Stimulated activated effector memory CD8-positive, alpha-beta T cell treated with anti-CD3 and anti-CD28 coated beads, Interleukin-12 subunit alpha, Interleukin-12 subunit beta, amount 100 ng/mL, for 72 hours (primary cell): ENCODE data around the gene FBH1.
"Not testable (repeated sequence)": the region's sequence is repeated elsewhere in the genome, so short reads cannot be mapped to it uniquely, and the experiment has no call there.

Experiments
- ATAC-seq: fragments of 150-1000 bp; cut with Tn5 transposase; 2 replicates; pipeline ENCODE4 v1.10.0; 2021
- DNase-seq, 2 donors: peaks; one replicate each; pipeline ENCODE4 v3.0.0; 2021 to 2022; ENCODE audit warnings: low spot score in 2 of 2
- H3K27ac Mint-ChIP-seq: one replicate; pipeline ENCODE4 v1.8.0; 2022; ENCODE audit warnings: mild to moderate bottlenecking, mixed read lengths
- H3K36me3 Mint-ChIP-seq: one replicate; pipeline ENCODE4 v1.8.0; 2022; ENCODE audit warnings: mild to moderate bottlenecking, mixed read lengths
- H3K4me1 Mint-ChIP-seq: one replicate; pipeline ENCODE4 v1.8.0; 2022; ENCODE audit warnings: mixed read lengths
- H3K4me3 Mint-ChIP-seq: one replicate; pipeline ENCODE4 v1.8.0; 2022; ENCODE audit warnings: mild to moderate bottlenecking, mixed read lengths
- H3K9me3 Mint-ChIP-seq: one replicate; pipeline ENCODE4 v1.8.0; 2022; ENCODE audit warnings: mixed read lengths

Gene FBH1

DNA sequence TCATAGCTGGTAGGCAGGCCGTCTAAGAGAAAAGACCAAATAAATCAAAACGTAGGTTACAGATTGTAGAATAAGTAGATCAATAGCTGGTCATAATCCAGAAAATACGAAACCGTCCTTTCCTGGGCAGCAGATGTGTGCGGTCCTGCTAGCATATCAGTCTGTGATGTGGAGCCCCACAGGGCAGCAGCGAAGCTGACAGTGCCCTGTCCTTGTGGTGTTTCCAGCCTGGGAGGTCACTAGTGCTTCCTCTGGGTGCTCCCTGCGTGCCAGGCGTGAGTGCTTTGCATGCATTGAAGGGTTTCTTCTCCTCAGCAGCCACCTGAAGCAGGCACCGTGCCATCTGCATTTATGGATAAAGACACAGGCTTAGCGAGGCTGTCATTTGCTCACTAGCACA, 45.6 kb downstream of the FBH1 start:
- H3K27ac Mint-ChIP-seq, result no peak overlapping the region
- no peak overlapping the region for H3K4me3 Mint-ChIP-seq
- DNase-seq (no peak), ATAC-seq (no peak)
- H3K9me3 Mint-ChIP-seq, result no peaks in the 10 kb centered on the region
- peaks cover 58% of the 10 kb centered on the region for H3K36me3 Mint-ChIP-seq
- H3K4me1 Mint-ChIP-seq, result no peaks in the 10 kb centered on the region

DNA sequence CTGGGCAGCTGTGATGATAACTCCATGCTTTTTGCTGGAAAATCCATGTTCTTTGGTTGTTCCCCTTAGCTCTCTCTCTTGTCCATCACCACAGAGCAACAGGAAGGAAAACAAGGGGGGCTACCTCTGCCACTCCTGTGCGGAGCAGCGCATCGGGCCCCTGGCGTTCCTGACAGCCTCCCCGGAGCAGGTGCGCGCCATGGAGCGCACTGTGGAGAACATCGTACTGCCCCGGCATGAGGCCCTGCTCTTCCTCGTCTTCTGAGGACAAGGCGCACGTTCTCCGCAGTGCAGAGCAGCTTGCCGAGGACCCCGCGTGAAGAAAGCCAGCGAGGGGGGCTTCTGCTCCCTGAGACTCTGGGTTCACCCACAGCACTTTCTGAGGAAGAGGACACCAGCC, 47.0 kb downstream of the FBH1 start:
- DNase-seq (no peak), ATAC-seq (no peak)
- Mint-ChIP-seq H3K4me3 (no peak overlapping the region), H3K36me3 (peaks cover 50% of the 10 kb centered on the region), H3K9me3 (no peaks in the 10 kb centered on the region), H3K27ac (no peak overlapping the region), H3K4me1 (no peaks in the 10 kb centered on the region)

DNA sequence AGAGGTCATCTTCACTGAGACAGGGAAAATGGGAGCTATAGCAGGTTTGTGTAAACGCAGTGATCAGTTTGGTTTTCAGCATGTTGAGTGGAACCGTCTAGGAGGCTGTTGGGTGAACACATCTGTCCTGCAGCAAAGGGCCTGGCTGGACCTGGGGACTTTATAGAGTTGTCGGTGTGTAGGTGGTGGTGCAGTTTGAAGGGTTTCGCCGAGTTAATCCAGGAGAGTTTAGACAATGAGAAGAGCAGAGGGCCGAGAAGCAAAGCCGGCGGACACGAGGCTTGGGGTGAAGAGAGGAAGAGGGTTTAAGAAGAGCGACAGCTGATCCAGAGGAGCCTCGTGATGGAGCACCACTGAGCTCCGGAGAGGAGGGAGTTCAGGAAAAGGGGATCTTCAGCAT, 48.2 kb downstream of the FBH1 start:
- H3K4me1 Mint-ChIP-seq, result no peaks in the 10 kb centered on the region
- H3K4me3 Mint-ChIP-seq, result no peak overlapping the region
- DNase-seq, result no peak
- ATAC-seq, result no peak
- peaks cover 42% of the 10 kb centered on the region for H3K36me3 Mint-ChIP-seq
- H3K27ac Mint-ChIP-seq, result peak overlapping the region; percentile 24
- H3K9me3 Mint-ChIP-seq, result no peaks in the 10 kb centered on the region

DNA sequence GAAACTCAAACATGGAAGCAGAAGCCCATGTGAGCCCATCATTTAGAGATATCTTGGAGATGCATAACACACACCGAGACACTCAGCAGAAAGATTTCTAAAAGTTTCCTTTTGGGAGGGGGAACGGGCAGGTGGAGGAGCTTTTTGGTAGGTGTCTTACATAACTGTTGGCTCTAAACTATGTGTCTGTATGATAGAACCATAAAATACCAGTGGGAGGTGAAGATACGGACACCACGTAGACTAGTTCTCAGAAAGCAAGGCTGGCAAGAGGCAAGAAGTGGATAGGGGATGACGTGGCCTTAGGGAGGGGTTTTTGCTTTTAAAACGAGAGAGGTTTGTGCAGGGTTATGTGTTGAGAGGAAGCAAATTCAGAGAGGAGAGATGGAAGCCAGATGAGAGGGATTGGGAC, 50.8 kb downstream of the FBH1 start:
- Mint-ChIP-seq H3K27ac (no peak overlapping the region), H3K9me3 (no peaks in the 10 kb centered on the region), H3K36me3 (peaks cover 28% of the 10 kb centered on the region), H3K4me1 (peaks cover 6% of the 10 kb centered on the region), H3K4me3 (no peak overlapping the region)
- no peak for DNase-seq
- no peak for ATAC-seq

DNA sequence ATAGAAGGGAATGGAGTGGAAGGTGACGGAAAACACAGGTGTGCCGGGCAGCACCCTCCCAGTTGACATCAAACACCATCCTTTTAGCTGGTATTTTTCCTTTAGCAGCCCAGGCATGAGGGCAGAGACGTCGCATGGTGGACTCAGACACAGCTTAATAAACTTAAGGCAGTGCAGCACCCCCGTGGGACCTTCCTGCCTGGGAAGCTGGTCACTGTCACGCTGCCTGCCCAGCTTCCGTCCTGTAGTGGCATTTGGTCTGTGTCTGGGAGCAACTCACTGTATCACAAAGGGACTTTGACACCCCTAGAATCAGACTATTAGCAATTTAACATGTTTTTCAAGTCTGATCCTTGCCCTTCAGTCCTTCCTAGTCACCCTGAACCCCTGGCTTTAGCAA, 51.5 kb downstream of the FBH1 start:
- ATAC-seq (no peak), DNase-seq (no peak)
- Mint-ChIP-seq H3K9me3 (no peaks in the 10 kb centered on the region), H3K4me1 (peaks cover 9% of the 10 kb centered on the region), H3K27ac (no peak overlapping the region), H3K4me3 (no peak overlapping the region), H3K36me3 (peaks cover 21% of the 10 kb centered on the region)

DNA sequence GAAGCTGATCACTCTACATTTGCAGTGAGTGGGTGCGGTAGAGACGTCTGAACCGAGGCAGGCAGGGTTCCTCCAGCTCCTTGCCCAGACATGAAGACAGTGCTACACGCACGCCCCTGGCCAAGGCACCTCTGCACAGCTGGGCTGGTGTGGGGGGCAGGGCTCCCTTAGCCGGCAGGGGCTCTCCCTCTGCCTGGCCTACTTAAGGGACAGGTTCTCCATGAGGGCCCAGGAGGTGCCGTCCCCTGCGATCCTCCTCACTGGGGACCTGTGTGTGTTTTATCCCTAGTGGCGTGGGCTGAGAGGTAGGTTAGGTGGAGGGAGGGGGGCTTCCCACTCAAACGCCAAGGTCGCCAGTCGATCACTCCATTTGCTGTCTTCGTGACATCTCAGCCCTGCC, 52.0 kb downstream of the FBH1 start:
- Mint-ChIP-seq H3K36me3 (peaks cover 16% of the 10 kb centered on the region), H3K4me3 (no peak overlapping the region)
- DNase-seq, result no peak

DNA sequence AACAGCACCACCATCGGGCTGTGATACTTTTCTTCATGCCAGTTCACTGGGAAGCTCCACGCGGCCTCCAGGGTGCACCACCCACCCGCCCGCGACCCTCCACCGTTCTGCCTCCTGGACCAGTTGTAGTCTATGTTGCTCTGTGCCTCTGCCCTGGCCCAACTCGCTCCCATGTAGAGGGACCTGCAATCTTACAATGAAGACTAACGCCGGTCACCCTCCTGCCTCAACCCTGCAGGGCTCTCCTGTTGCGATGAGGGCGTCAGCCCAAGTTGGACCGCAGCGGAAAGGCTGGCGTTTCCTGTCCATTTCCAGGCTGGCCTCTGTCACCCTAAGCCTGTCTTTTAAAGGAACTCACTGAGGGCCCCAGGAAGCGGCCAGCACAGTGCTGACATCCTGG, 52.4 kb downstream of the FBH1 start:
- peaks cover 9% of the 10 kb centered on the region for H3K4me1 Mint-ChIP-seq
- no peaks in the 10 kb centered on the region for H3K9me3 Mint-ChIP-seq
- no peak for DNase-seq
- peak overlapping the region; percentile 69 for H3K27ac Mint-ChIP-seq
- ATAC-seq, result peak; percentile 15
- H3K4me3 Mint-ChIP-seq, result no peak overlapping the region
- H3K36me3 Mint-ChIP-seq, result peaks cover 12% of the 10 kb centered on the region

More for the DNA sequence above, 52.0 kb downstream of the FBH1 start:
- ATAC-seq, result peak; percentile 21
- H3K9me3 Mint-ChIP-seq, result no peaks in the 10 kb centered on the region
- peaks cover 9% of the 10 kb centered on the region for H3K4me1 Mint-ChIP-seq
- H3K27ac Mint-ChIP-seq, result no peak overlapping the region

- Mint-ChIP-seq H3K9me3 (no peaks in the 10 kb centered on the region), H3K36me3 (peaks cover 1% of the 10 kb centered on the region), H3K4me1 (peaks cover 9% of the 10 kb centered on the region), H3K27ac (peak overlapping the region; percentile 75), H3K4me3 (no peak overlapping the region)
- DNase-seq (no peak), ATAC-seq (no peak)
Observed at GRCh38 chr10:5943536-5943935, 53.5 kb downstream of the FBH1 start.

DNA sequence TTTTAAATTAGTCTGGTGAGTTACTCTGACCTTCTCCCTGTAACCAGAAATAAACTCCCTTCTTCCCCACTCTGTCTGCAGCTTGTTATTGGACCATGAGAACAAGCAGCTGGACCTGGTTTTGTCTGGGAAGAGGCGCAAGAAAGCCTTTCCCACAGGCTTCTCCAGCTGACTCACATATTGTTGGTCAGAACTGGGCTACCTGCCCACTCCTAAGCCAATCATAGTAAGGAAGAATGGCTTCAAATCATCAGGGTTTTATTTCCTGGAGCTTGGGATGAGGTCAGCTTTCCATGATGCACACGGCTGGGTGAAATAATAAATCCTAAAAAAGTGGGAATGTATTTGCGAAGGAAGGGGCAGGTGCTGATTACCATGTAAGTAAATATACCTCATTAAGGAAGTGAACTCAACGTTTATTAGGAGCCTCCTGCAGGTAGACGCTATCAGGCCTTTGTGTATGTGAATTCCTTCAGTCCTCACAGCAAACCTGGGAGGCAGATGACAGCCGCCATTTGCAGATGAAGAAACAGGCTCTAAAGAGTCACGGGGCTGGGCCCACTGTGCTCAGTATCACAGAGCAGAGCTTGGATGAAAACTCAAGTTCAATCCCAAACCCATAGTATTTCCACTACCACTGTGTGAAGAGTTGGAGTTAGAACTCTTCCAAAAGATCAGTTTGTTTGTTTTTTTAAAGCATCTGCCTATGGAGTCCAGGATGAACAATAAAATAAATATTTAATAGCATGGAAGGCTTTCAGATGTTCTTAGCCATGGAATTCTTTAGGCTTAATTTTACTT, 54.5 kb downstream of the FBH1 start:
- H3K27ac Mint-ChIP-seq, result no peak overlapping the region
- peaks cover 14% of the 10 kb centered on the region for H3K4me1 Mint-ChIP-seq
- H3K36me3 Mint-ChIP-seq, result no peaks in the 10 kb centered on the region
- no peak overlapping the region for H3K4me3 Mint-ChIP-seq
- no peak for DNase-seq
- ATAC-seq, result no peak
- H3K9me3 Mint-ChIP-seq, result no peaks in the 10 kb centered on the region

GRCh38 chr10:5945190-5945509, 55.1 kb downstream of the FBH1 start:
- Mint-ChIP-seq H3K36me3 (no peaks in the 10 kb centered on the region), H3K4me1 (peaks cover 14% of the 10 kb centered on the region), H3K27ac (no peak overlapping the region), H3K4me3 (no peak overlapping the region), H3K9me3 (no peaks in the 10 kb centered on the region)
- ATAC-seq, result no peak
- no peak for DNase-seq

DNA sequence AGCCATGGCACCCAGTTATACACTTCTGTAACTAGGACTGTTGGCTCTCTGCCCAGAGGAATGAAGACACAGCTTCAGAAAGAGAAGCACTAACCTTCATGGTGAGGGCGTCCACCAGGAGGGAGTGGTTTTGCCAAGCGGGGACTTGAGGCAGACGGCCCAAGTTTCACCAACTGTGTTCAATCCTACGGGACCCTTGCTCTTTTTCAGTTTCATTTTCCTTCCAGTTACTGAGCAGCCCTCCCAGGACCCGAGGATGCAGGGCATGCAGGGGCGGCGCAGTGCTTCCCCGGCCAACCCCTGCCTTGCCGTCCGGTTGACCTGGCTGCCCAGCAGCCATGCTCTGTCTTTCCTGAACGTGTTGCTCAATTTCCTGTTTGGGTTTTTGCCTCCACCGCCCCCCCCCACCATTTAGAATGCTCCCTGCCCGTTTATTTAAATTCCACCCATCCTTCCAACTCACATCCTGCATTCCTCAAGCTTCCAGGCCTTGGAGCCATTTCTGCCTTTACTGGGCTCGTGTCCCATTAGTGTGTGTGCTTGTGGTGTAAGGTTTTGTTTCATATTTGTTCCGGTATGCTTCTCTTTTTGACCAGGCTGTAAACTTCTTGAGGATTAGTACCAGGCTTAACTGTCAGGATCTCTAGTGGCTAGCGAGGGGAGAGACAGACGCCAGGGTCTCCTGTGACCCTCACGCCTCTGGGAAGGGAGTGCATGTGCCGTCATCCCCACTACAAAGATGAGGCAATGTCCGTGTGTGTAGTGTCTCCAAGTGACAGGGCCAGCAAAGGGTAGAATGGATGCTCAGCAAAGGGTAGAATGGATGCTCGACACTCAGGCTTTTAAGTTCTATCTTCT, 55.7 kb downstream of the FBH1 start:
- peaks cover 3% of the 10 kb centered on the region for H3K36me3 Mint-ChIP-seq
- DNase-seq, result no peak
- H3K4me3 Mint-ChIP-seq, result peak overlapping the region; percentile 32
- H3K4me1 Mint-ChIP-seq, result peaks cover 14% of the 10 kb centered on the region
- H3K27ac Mint-ChIP-seq, result peak overlapping the region; percentile 52
- ATAC-seq, result no peak
- no peaks in the 10 kb centered on the region for H3K9me3 Mint-ChIP-seq

- H3K9me3 Mint-ChIP-seq, H3K36me3 Mint-ChIP-seq, H3K4me3 Mint-ChIP-seq, DNase-seq, ATAC-seq: not testable (repeated sequence)
- peaks cover 14% of the 10 kb centered on the region for H3K4me1 Mint-ChIP-seq
- peak overlapping the region; percentile 52 for H3K27ac Mint-ChIP-seq
Observed at GRCh38 chr10:5946419-5946775, 56.4 kb downstream of the FBH1 start.

GRCh38 chr10:5946786-5947185, 56.7 kb downstream of the FBH1 start:
- no peak overlapping the region for H3K4me3 Mint-ChIP-seq

DNA sequence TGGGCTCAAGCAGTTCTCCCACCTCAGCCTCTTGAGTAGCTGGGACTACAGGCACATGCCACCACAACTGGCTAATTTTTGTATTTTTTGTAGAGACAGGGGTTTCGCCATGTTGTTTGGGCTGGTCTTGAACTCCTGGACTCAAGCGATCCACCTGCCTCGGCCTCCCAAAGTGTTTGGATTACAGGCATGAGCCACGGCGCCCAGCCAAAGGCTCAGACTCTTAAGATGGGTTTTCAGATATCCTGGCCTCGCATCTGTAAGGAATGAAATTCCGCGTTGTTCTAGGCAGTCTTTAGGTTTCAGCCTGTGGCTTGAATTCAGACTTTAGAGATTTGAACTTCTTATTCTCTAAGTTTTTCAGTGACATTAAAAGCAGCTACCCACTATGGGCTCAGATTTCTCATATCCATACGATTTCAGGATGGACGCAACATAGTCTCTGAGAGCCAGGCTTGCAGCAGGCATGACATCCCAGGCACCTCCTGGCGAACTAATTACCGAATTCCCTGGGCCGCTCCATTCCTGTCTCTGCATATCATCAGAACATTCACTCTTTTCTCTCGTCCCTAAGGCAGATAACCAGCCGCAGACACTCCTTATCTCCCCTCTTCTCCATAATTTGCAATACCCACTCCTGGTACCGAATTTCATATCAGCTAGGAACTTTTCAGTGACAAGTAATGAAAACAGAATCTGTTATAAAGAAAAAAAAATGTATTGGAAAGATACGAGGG, 57.6 kb downstream of the FBH1 start:
- no peak overlapping the region for H3K27ac Mint-ChIP-seq
- H3K4me3 Mint-ChIP-seq, result no peak overlapping the region
- H3K9me3 Mint-ChIP-seq, result no peaks in the 10 kb centered on the region
- peaks cover 14% of the 10 kb centered on the region for H3K4me1 Mint-ChIP-seq
- peaks cover 22% of the 10 kb centered on the region for H3K36me3 Mint-ChIP-seq
- ATAC-seq, result no peak
- DNase-seq, result no peak

More at GRCh38 chr10:5946786-5947185, 56.7 kb downstream of the FBH1 start:
- DNase-seq, result no peak
- H3K9me3 Mint-ChIP-seq, result no peaks in the 10 kb centered on the region
- H3K4me1 Mint-ChIP-seq, result peaks cover 14% of the 10 kb centered on the region
- H3K27ac Mint-ChIP-seq, result no peak overlapping the region
- ATAC-seq, result no peak
- H3K36me3 Mint-ChIP-seq, result peaks cover 13% of the 10 kb centered on the region

DNA sequence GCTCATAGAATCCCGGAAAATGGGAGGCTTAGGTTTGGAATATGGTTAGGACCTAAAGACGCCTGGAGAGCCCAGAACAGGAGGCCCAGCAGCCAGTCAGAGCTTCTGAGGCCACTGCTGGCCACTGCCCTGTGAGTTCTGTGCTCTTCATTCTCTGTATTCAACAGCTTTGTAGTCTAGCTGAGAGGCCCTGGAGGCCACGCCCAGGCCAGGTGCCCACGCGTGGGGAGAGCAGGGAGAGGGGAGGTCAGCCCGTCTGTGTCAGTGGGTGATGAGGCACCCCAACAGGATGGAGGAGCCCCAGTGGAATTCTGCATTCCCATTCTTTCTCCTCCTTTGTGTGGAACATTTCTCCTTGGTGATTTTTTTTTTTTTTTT, 58.2 kb downstream of the FBH1 start:
- H3K36me3 Mint-ChIP-seq, result peaks cover 27% of the 10 kb centered on the region
- no peak for DNase-seq
- no peak overlapping the region for H3K4me3 Mint-ChIP-seq
- no peak overlapping the region for H3K27ac Mint-ChIP-seq
- H3K4me1 Mint-ChIP-seq, result peaks cover 14% of the 10 kb centered on the region
- no peaks in the 10 kb centered on the region for H3K9me3 Mint-ChIP-seq
- ATAC-seq, result no peak
